Gastroesophageal sphincter (tissue), 3 donors: ENCODE measurements around the gene PCDHGB5.
A peak's percentile ranks its signal among the peaks of the same experiment; 100 is the strongest.

ENCODE experiments used
- CTCF ChIP-seq, 4 experiments: fragments of 200-600 bp in 2 of 4; fragments of 450-650 bp in 2 of 4; sonication (generic) in 1 of 4; IDR thresholded peaks; one replicate each; pipeline ENCODE4 v1.5.1; 2017 to 2019; ENCODE audit warnings: antibody characterized with exemption in 4 of 4, mild to moderate bottlenecking in 2 of 4, moderate library complexity in 2 of 4
- EP300 ChIP-seq: sonication (generic); formaldehyde crosslinking; IDR thresholded peaks from one replicate; pipeline ENCODE4 v1.6.1; 2017; ENCODE audit warnings: antibody characterized with exemption, mild to moderate bottlenecking
- POLR2AphosphoS5 ChIP-seq: sonication (generic); formaldehyde crosslinking; IDR thresholded peaks from one replicate; pipeline ENCODE4 v1.6.1; 2017; ENCODE audit warnings: antibody characterized with exemption

DNA sequence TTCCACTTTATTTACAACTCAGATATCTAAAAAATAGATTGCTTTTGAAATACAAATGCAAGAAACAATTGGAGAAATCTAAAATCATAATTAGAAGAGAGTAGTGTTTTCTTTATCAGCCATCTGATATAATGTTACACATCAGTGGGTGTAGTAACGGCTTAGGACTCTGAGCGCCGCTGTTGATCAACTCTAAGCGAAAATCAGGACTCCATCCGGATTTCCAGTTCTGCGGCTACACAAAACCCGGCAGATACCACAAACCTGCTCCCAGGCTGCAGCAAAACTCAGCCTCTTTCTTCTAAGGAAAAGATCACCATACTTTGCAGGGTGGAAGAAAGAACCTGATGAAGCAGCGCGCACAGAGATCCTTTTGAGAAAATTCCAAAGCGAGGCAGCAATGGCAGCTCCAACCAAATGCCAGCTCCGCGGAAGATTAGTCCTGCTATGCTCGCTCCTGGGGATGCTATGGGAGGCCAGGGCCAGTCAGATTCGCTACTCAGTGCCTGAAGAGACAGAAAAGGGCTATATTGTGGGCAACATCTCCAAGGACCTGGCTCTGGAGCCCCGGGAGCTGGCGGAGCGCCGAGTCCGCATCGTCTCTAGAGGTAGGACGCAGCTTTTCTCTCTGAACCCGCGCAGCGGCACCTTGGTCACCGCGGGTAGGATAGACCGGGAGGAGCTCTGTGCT lies 5.0 kb downstream of the PCDHGB5 start, which contains the start of gene PCDHGA9:
- TF ChIP-seq CTCF (IDR thresholded peaks at IDR 0.05) = peak in 1 of 4 experiments; percentile 23
- TF ChIP-seq POLR2AphosphoS5 = no peak
- no peak for TF ChIP-seq EP300
